Thyroid gland (tissue), 4 donors: ENCODE data around the gene HHATL. TPM values are rescaled to one million over a fixed set of nuclear protein-coding genes. Genes with fewer than 3 reads are reported as not detected.

Experiments used
- DNase-seq, 2 donors: peaks; one replicate each; pipeline ENCODE4 v3.0.0-alpha.2; 2019
- H3K27ac ChIP-seq, 3 donors: fragments of 200-600 bp; sonication (generic); 1 replicate in 2 of 3; 2 replicates in 1 of 3; pipeline ENCODE4 v1.5.1; 2016 to 2019; ENCODE audit warnings: mild to moderate bottlenecking in 1 of 3, moderate library complexity in 1 of 3
- H3K27me3 ChIP-seq: fragments of 200-600 bp; sonication (generic); one replicate; pipeline ENCODE4 v1.5.1; 2019
- H3K36me3 ChIP-seq, 2 donors: fragments of 200-600 bp; sonication (generic); one replicate each; pipeline ENCODE4 v1.5.1; 2016 to 2019
- H3K4me1 ChIP-seq, 2 donors: fragments of 200-600 bp; sonication (generic); one replicate each; pipeline ENCODE4 v1.5.1; 2017 to 2019
- H3K4me3 ChIP-seq, 3 donors: fragments of 200-600 bp; sonication (generic); replicated peaks in 1 of 3; 1 replicate in 2 of 3; 2 replicates in 1 of 3; pipeline ENCODE4 v1.5.1; 2016; ENCODE audit warnings: mild to moderate bottlenecking in 1 of 3
- H3K9me3 ChIP-seq: fragments of 200-600 bp; sonication (generic); one replicate; pipeline ENCODE4 v1.5.1; 2017
- POLR2A ChIP-seq, 2 donors: fragments of 450-650 bp; IDR thresholded peaks; one replicate each; pipeline ENCODE4 v1.6.1; 2017; ENCODE audit warnings: antibody characterized with exemption in 2 of 2, mild to moderate bottlenecking in 2 of 2, moderate library complexity in 1 of 2
- WGBS, 2 donors: methylation state at CpG; one replicate each; pipeline ENCODE4 v1.1.5; 2017; 5-methylcytosine and 5-hydroxymethylcytosine counted together
- intact Hi-C: fragments of 100-400 bp; cut with DNase I; formaldehyde crosslinking; loops from one replicate; pipeline ENCODE4 v1.15.1; 2023
- total RNA-seq, 4 donors: library from RNA; depleted of rRNA; stranded (reverse); fragments of >200 nt; gene quantifications; one replicate each; pipeline ENCODE4 v1.2.3, GENCODE V29; 2016
- TF ChIP-seq, protein P1 (sequence below), 6 experiments: fragments of 200-600 bp in 3 of 6; fragments of 450-650 bp in 3 of 6; sonication (generic) in 3 of 6; IDR thresholded peaks; one replicate each; pipeline ENCODE4 v1.5.1; 2016 to 2019; ENCODE audit warnings: antibody characterized with exemption in 6 of 6, mild to moderate bottlenecking in 2 of 6, inconsistent platforms in 1 of 6, moderate library complexity in 1 of 6

The HHATL gene
- total RNA-seq, 4 donors from 2014 or later, result 15.7 to 64.1 (median 32.4) TPM

DNA sequence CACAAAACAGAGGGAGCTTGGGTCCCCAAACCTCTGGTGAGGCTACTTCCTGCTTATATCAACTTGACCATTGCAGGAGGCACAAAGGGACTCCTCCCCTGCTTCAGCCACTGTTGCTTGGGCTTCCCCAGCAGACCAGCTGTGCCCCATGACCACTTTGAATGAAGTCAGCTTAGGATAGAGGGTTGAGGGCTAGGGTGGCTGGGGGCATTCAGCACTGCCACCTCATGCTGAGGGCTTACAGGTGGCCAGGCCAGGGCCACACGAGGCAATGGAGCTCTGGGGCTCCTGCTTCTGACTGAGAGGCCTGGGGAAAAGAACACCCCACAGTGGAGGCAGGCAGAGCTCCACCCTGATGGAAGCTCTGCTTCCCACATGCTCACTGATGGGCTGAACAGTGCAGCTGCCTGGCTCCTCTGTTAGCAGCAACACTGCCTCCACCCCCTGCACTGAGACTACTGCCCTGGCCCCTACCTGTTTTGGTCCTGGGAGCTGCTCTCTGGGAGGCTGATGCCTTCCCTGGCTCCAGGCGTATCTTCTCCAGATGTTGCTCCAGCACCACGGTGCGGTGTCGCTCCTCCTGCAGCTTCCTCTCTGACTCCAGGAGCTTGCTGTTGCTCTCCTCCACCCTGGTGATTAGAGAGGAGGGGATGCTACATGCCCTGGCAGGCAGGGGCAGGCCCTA lies 10.2 kb upstream of the HHATL start:
- TF ChIP-seq POLR2A (IDR thresholded peaks at IDR 0.05), result no peak
- TF ChIP-seq, protein P1, sequence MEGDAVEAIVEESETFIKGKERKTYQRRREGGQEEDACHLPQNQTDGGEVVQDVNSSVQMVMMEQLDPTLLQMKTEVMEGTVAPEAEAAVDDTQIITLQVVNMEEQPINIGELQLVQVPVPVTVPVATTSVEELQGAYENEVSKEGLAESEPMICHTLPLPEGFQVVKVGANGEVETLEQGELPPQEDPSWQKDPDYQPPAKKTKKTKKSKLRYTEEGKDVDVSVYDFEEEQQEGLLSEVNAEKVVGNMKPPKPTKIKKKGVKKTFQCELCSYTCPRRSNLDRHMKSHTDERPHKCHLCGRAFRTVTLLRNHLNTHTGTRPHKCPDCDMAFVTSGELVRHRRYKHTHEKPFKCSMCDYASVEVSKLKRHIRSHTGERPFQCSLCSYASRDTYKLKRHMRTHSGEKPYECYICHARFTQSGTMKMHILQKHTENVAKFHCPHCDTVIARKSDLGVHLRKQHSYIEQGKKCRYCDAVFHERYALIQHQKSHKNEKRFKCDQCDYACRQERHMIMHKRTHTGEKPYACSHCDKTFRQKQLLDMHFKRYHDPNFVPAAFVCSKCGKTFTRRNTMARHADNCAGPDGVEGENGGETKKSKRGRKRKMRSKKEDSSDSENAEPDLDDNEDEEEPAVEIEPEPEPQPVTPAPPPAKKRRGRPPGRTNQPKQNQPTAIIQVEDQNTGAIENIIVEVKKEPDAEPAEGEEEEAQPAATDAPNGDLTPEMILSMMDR (IDR thresholded peaks at IDR 0.05), result no peak
- Histone ChIP-seq H3K36me3 (no peaks in the 10 kb centered on the region), H3K9me3 (no peaks in the 10 kb centered on the region), H3K4me3 (no peak overlapping the region), H3K27me3 (no peaks in the 10 kb centered on the region), H3K4me1 (peaks cover 11 to 17% of the 10 kb centered on the region in 2 donors), H3K27ac (no peak overlapping the region)
- WGBS, 2 donors, result 80 to 93% methylated on average over 4 to 5 of the region's 5 CpGs
- no peak for DNase-seq
- intact Hi-C loops, result no loop called here

DNA sequence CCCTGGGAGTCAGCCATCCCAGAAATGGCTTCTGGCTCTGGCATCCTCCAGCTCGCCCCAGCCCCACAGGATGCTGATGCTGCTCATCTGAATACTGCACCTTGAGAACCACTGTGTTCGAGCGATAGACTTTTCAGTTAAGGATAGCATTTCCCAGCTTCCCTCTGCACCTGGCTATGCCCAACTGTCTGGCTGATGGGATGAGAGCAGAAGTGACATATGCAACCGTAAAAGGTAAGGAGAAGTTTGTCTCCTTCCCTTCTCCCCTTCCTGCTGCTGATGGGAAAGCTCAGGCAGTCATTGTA lies 9.7 kb upstream of the HHATL start:
- Histone ChIP-seq H3K9me3 (no peaks in the 10 kb centered on the region), H3K36me3 (no peaks in the 10 kb centered on the region), H3K4me3 (no peak overlapping the region), H3K27me3 (no peaks in the 10 kb centered on the region), H3K4me1 (peaks cover 11 to 17% of the 10 kb centered on the region in 2 donors), H3K27ac (no peak overlapping the region)
- TF ChIP-seq POLR2A (IDR thresholded peaks at IDR 0.05), result no peak
- TF ChIP-seq, protein P1 (IDR thresholded peaks at IDR 0.05), result no peak
- 96 to 98% methylated on average over 4 of the region's 4 CpGs for WGBS, 2 donors
- DNase-seq, result no peak
- intact Hi-C loops, result no loop called here

DNA sequence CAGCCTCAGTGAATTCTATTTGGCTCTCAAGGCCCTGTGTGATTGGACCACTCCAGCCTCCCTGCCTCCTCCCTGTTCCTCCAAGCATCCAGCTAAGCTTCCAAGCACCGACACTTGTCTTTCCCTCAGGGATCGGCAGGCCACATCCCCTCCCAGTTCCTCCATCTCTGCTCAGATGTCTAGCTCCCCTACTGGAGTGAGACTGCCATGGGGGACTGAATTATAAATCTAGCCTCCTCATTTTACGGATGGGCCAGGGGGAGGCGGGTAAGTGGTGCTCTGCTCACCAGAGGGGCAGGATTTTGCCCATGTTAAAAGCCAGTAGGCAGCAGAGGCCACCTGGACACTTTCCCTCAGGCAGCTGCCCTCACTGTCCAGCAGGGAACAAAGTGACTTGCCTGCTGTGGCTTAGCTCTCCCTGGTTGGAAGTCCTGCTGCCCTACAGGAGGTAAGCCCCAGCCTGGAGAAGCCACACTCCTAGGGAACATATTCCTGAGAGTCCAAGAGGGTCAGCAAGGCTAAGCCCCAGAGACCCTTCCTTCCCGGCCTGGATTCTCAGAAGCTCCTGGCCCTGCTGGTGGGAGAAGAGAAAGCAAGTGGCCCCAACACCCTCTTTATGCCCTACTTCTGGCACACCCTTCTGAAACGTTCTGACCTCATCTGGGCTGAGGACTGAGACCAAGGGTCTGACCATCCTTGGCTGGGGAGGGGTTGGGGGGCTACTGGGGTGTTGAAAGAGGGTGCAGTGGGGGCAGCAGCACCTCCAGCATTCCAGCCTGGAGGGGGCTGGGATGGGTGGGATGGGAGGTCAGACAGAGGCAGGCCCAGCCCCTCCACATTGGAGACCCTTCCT lies 9.1 kb upstream of the HHATL start:
- H3K4me3 ChIP-seq, result no peak overlapping the region
- H3K36me3 ChIP-seq, result no peaks in the 10 kb centered on the region
- DNase-seq, result no peak
- no peaks in the 10 kb centered on the region for H3K27me3 ChIP-seq
- peaks cover 11 to 17% of the 10 kb centered on the region in 2 donors for H3K4me1 ChIP-seq
- WGBS, 2 donors, result 38 to 70% methylated on average over 4 to 5 of the region's 6 CpGs
- TF ChIP-seq, protein P1 (IDR thresholded peaks at IDR 0.05), result peak in 1 of 6 experiments; percentile 16
- no peak for TF ChIP-seq POLR2A (IDR thresholded peaks at IDR 0.05)
- H3K9me3 ChIP-seq, result no peaks in the 10 kb centered on the region
- intact Hi-C loops, result no loop called here
- peak overlapping the region; percentile 68 to 78 (median 70) for H3K27ac ChIP-seq

DNA sequence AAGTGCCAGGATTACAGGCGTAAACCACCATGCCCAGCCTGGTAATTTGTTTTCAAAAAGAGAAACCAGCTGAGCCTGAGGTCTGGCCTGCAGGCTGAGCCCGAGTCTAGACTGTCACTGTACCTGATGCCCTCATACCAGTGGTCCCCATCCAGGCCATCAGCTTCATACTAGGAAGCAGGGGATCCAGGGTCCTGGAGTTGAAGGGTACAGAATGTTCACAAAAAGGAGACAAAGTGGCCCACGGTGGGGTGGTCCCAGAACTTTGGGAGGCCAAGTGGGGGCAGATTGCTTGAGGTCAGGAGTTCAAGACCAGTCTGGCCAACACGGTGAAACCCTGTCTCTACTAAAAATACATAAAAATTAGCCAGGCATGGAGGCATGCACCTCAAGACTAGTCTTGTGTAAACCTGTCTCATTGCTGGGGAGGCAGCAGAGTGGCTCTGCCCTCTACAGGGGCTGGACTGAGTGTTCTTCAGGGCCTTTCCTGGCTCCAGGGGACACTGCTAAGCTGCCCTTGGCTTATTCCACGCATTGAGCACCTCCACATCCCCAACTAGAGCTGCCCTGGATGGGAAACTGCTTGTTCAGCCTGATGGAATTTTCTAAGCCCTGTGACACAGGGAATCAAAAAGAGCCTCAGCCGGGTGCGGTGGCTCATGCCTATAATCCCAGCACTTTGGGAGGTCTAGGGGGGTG lies 7.9 kb upstream of the HHATL start:
- Histone ChIP-seq H3K27me3 (no peaks in the 10 kb centered on the region), H3K4me3 (no peak overlapping the region), H3K36me3 (no peaks in the 10 kb centered on the region), H3K9me3 (no peaks in the 10 kb centered on the region), H3K27ac (peak overlapping the region; percentile 69 to 78 (median 70)), H3K4me1 (peaks cover 11 to 17% of the 10 kb centered on the region in 2 donors)
- peak; percentile 86 to 87 for DNase-seq
- intact Hi-C loops, result no loop called here
- 23 to 53% methylated on average over 6 to 7 of the region's 7 CpGs for WGBS, 2 donors
- TF ChIP-seq, protein P1 (IDR thresholded peaks at IDR 0.05), result peak in 1 of 6 experiments; percentile 28
- no peak for TF ChIP-seq POLR2A (IDR thresholded peaks at IDR 0.05)
